T-helper 9 cell (primary cell): ENCODE data around the gene MTMR2.
A peak's percentile ranks its signal among the peaks of the same experiment; 100 is the strongest.

Source experiments
- DNase-seq: peaks from one replicate; pipeline ENCODE4 v3.0.0-alpha.2; 2020
- total RNA-seq, 2 donors: gene quantifications; one replicate each; lab custom pipeline; 2026; lab: John Stamatoyannopoulos, UW

The MTMR2 gene
- total RNA-seq = 13.0 to 22.2 reads per million in 2 donors

DNA sequence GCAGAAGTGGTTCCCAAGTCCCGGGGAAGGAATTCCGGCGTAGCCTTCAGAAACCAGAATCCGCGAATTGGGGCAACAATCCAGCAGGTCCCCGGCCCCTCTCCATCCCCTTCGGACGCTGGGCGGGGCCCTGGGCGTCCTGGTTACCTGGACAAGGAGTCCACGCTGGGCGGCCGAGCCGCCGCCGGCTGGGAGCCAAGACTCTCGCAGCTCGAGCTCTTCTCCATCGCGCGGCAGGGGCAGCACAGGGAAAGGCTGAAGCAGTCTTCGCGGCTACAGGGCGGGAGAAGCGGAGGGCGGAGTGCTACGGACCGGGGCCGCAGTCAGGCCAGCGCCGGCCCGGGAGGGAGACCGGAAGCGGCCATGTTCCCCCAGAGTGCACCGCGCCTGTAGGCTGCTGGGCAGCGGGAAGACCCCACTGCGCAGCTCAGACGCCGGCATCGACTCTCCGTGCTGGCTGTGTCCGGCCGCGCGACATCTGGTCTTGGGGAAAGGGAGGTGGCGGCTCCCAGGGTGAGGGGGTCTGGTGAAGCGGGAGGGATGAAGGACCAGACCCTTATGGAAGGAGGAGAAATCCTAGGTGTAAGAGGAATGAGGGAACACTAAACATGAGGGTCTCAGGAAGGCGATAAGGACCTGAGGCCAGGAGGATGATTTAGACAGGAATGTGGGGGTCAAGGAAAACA is at the start of gene MTMR2:
Gene MTMR2, minus strand, starts transcription at position 380 of the 686 bp plus-strand sequence. Its CDS starts 153 bp downstream, at position 227.
- peak; percentile 16 for DNase-seq

DNA sequence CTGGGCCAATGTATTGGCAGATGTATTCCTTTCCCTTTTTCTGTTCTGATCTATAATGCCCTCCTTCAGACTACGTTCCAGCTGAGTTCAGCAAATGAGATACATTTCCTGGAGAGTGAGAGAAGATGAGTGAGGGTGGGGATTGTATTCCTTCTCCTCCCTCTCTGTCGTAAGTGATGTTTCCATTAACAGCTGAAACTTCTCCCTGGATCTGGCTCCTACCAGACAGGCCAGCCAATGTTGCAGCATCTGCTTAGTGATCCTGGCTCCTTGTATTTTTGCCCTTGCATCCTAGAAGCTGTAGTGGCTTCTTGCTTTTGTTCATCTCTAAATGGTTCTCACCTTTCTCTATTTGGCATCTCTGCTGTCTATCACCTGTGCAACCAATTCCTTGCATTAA is 48.2 kb upstream of the MTMR2 start:
- DNase-seq = no peak

DNA sequence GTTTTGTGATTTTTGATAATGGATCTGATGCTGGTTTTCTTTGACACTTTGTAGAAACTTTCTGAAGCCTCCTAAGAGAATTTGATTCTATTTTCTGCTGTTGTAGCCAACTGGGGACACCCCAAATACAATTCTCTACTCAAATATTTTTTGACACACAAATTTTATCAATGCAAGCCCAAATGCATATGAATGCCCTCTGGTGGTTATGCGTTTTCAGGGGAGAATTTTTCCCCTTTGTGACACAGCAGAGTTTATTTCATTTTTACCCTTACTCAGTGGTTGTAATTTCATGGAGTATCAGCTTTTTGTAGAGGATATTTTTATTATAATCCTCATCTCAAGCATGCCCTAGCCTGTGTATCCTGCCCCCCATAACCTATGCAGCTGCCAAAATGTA is 44.7 kb upstream of the MTMR2 start:
- no peak for DNase-seq

DNA sequence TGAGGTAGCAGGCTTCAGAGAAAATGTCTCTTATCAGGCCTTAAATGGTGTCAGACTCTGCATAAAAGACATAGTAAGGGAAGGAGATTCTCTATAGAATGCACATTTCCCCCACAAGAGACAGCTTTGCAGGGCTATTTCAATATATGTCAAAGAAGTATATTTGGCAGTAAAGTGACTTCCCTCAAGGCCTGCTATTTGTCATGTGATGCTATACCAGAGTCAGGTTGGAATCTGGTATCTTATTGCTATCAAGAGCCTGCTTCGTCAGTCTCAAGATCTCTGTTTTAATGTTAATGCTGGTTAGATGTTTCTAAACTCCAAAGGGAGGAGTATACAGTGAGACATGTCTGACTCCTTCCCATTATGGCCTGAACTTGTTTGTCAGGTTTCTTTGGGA is 40.4 kb upstream of the MTMR2 start:
- DNase-seq = no peak

DNA sequence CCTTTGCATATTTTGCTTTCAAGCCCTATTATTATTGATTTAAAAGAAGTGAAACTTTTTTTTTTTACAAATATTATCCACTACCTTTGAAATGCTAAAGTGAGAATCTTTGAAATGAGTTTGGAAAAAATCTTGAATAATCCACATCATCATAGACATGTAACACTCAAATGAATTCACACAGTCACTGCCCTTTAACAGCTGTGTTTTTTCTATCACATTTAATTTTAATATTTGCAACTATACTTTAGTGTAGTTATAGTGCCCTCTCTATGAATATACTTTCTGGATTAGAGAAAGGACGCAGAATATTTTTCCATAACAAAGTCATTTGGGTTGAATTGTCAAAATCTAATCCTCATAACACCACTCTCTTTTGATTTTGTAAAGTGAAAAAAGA is 37.9 kb upstream of the MTMR2 start:
- DNase-seq = no peak

DNA sequence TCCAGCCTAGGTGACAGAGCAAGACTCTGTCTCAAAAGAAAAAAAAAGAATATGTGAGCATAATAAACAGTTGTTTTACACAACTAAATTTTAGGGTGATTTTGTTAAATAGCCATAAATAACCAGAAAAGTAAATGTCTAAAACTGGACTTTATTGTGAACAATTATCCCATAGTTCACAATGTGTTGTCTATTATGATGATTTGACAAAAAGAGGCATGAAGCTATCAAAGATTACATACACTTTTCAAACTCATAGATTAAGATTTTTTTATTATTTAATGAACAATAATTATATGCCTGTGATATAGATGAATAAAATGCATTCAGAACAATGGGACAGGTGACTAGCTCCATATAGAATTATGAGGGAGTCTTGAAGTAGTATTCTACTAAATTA is 27.0 kb upstream of the MTMR2 start:
- no peak for DNase-seq

DNA sequence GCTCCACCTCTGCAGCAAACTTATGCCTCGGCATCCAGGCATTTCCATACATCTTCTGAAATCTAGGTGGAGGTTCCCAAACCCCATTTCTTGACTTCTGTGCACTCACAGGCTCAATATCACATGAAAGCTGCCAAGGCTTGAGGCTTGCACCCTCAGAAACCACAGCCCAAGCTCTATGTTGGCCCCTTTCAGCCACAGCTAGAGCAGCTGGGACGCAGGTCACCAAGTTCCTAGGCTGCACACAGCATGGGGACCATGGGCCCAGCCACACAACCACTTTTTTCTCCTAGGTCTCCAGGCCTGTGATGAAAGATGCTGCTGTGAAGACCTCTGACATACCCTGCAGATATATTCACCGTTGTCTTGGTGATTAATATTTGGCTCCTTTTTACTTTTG is 24.7 kb upstream of the MTMR2 start:
- DNase-seq = no peak

DNA sequence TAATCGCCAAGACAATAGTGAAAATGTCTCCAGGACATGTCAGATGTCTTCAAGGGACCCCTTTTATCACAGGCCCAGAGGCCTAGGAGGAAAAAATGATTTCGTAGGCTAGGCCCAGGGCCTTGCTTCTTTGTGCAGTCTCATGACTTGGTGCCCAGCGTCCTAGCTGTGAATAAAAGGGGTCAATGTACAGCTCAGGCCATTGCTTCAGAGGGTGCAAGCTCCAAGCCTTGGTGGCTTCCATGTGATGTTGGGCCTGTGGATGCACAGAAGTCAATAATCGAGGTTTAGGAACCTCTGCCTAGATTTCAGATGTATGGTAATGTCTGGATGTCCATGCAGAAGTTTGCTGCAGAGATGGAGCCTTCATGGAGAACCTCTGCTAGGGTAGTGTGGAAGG is 20.7 kb upstream of the MTMR2 start:
- DNase-seq = no peak

DNA sequence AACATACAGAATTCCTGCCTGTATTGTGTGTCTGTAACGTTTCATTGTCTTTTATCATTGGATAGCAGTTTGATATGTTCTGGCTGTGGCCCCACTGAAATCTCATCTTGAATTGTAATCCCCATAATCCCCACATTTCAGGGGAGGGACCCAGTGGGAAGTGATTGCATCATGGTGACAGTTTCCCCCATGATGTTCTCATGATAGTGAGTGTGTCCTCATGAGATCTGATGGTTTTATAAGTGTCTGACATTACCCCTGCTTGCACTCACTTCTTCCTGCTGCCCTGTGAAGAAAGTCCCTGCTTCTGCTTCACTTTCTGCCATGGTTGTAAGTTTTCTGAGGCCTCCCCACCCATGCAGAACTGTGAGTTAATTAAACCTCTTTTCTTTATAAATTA is 19.6 kb upstream of the MTMR2 start:
- DNase-seq = no peak

DNA sequence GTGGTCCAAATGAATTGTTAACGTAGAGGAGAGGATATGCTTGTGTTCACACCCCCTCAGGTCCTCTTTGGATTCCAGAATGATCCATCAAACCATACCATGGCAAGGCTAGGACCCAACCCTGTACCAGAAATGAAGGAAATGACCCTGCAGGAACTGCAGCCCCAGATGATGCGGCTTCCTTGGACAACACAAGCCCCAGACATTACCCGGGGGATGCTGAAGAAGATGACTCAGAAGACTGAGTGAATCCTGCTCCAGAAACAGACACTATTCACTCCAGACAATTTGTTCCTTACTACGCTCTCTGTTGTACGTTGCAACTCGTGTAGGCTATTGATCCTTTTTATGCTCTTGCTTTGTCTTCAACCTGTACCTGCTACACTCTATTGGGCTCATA is 15.2 kb upstream of the MTMR2 start:
- DNase-seq = no peak

DNA sequence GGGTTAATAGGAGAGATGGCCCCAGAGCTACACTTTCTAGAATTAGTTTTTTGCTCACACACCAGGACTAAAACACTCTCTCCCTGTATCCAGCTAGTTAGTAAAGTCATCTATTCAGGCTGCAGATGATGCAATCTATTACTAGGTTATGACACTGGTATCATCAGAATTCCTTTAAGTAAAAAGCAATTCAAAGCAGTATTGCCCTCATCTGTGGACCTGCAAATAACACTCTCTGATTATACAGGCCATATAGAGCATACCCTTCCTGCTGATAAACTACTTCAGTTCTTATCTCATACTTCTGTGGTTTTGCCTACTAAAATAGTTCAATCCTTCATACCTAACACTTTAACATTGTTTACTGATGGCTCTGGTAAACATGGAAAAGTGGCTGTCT is 13.5 kb upstream of the MTMR2 start:
- DNase-seq = no peak

DNA sequence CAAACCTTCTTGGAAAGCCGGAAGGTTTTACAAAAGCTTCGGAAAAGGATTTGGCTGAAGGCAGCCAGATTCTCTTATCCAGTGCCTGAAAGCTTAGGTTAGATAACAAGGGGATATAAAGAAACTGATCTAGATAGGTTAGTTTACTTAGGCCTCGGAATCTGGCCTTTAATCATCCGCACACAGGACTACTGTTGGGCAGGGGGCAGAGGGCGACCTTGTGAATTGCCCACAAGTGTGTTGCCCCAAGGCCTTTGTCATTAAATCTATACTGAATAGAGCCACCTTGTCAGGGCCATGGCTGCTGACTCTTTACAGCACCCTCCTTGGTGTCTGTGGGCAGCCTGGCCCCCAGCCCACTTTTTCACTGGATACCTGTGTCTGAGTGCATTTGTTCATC is 9.7 kb upstream of the MTMR2 start:
- no peak for DNase-seq

DNA sequence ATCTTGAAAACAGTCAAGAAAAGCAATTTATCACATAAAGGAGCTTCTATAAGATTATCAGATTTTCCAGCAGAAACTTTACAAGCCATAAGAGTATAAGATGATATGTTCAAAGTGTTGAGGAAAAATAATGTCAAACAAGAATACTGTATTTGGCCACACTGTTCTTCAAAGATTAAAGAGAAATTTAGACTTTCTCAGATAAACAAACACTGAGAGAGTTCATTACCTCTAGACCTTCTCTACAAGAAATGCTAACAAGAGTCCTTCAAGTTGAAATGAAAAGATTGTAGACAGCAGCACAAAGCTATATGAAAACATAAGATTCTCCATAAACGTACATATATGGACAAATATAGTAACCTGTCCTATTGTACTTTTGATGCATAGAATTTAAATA is 8.0 kb upstream of the MTMR2 start:
- DNase-seq = no peak

DNA sequence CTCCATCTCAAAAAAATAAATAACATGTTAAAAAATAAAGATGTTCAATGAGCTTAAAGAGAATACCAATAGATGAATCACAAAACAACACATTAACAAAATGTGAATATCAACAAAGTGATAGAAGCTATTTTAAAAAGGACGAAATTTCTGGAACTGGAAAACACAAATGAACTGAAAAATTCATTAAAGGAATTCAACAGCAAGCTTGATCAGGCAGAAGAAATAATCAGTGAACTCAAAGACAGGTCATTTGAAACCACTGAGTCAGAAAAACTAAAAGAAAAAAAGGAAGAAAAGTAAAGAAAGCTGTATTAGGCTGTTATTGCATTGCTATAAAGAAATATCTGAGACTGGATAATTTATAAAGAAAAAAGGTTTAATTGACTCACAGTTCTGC is 7.0 kb upstream of the MTMR2 start:
- DNase-seq = no peak

DNA sequence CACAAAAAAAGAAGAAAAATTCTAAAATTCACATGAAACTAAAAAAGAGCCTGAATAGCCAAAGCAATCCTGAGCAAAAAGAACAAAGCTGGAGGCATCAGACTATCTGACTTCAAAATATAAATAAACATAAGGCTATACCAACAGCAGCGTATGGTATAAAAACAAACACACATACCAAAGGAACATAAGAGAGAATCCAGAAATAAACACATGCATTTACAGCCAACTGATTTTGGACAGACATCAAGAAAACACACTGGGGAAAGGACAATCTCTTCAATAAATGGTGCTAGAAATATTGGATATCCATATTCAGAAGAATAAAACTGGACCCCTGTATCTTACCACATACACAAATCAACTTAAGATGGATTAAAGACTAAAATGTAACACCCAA is 2.8 kb upstream of the MTMR2 start:
- no peak for DNase-seq

DNA sequence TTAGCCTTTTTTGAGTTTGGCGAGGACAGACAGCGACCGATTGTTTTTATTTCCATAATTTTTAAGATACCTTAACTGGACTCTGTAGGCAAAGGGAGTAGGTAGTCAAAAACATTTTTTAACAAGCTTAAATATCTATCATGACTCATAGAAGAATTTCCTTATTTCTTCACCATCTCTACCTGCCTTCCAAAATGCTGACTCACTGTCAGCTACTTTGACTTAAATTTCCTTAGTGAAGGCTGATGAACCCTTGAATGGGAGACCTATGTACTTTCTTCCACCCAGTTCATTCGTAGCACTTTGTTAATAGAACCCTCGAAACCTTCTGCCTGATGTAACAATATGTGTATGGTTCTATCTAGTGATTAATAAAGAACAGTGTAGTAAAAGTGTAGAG is 1.1 kb upstream of the MTMR2 start:
- no peak for DNase-seq

DNA sequence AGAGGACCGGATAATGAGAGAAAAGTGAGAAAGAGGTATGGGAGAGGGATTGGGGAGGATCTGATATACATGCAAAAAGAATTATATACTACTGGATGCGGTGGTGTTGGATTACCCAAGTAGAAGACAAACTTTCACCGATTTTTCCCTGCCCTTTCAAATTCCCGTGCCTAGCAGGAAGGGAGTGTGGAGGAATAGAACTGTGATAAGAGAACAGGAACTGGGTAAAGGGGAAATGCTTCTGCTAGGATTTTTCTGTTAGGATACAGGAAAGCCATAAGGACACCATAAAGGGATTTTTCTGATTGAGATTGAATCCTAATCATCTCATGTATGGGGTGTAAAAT is 480 bp upstream of the MTMR2 start:
- DNase-seq = no peak

DNA sequence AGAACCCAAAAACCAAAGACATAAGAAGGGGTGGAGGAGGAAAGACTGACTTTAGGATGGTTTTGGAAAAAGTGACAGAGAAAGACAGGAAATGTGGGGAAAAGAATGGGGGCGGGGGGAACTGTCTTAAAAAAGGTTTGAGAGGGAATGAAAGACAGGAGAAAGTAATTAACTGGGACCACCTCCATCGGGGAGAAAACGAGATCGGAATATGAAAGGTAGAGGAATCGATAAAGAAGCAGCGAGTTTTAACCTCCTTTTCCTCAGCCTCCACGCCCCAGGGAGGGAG is 524 bp downstream of the MTMR2 start:
- no peak for DNase-seq

DNA sequence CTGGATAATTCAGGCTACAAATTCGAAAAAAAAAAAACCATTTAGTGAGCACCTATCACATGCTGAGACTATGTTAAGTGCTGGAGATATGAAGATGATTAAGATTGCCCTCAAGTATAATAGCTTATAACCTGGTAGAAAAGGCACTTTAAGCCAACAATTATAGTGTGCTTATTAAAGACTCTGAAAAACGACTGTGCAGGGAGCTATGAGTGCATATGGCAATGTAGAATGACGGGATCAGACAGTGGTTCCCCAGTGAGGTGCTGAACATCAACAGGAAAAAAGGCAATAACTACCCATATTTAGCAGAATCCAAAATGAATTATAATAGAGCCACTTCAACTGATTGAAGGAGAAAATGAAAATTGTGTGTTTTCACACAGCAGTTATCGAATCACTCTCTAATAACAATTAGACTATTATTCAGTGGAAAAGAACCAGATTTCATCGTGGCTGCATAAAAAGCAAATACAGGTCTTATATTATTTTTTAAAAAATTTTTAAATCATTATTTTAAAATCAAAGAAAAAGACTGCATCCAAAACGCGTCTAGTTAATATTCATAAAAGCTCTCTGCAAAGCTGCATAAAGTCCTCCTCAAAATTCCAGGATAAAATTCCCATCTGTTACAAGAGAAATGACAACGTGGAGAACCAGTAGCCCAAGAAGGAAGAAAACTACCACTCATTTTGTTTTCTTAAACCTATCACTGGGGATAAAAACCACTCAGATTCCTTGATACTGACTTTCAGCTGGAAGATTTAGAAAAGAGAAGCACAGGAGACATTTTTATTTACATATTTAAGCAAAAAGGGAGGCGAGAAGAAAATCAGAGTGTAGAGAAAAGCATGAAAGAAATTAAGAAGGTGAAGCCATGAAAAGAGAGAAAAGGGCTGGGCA is 1.1 kb downstream of the MTMR2 start:
- no peak for DNase-seq

DNA sequence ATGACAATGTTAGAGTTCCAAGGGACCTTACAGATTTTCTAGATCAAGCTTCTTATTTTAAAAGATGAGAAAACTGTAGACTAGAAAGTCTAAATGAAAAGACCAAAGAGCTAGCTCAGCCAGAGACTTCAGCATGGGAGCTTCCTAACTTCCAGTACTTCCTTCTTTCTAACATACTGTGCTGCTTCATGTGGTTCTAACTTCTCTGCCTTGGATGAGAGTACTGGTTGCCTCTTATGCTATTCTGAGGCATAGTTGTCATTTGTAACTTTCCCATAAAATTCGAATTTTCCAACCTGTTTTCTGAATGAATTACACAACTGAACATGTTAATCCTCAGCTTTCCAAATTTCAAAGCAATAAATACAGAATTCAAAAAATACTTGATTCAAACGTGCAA is 1.8 kb downstream of the MTMR2 start:
- DNase-seq = no peak

DNA sequence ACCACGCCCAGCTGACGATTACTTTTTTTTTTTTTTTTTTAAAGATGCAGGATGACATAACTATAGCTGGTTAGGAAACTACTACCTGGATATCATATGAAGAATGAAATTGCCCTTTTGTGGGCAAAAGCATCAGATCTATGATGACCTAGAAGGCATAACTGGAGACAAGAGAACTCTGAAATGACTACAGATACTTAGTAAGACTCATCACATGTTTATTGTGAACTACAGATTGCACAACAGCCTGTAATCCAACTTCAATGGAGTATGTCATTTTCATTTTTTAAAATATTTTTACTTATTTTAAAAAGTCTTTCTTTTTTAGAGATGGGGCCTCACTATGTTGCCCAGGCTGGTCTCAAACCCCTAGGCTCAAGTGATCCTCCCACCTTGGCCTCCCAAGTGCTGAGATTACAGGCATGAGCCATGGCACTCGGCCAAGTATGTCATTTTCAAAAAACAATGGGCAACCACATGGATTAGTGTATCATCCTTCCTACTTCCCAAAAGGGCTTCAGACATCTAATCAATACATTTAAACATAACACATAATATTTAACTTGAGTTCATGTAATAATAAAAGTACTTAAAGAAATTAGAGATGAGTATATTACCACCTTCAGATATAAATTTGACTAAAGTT is 3.3 kb downstream of the MTMR2 start:
- no peak for DNase-seq

DNA sequence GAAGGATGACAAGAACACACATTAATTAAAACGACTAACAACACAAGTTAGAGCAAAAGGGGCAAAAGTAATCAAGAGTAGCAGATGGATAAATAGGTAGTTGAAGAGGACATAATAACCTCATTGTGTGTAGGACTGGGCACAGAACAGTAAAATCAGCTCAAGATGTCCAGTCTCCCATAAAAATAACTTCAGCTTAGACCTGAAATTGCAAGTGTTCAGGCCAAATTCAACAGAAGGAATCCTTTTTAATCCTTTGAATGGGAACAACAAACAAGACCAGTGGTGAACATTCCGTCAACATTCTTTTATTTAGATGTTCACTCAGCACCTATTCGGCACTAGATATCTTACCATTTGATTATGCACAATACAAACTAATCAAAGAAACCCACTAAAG is 4.4 kb downstream of the MTMR2 start:
- DNase-seq = no peak

DNA sequence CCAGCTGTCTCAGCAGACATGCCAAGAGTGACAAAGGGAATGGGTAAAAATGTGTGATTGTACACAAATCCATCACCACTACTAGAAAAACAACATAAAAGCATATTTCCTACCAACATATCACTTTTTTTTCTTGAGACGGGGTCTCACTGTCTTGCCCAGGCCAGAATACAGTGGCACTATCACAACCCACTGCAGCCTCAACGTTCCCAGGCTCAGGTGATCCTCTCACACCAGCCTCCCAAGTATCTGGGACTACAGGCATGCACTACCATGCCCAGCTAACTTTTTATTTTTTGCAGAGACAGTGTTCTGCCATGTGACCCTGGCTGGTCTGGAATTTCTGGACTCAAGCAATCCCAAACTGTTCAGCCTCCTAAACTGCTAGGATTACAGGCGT is 5.2 kb downstream of the MTMR2 start:
- DNase-seq = no peak

DNA sequence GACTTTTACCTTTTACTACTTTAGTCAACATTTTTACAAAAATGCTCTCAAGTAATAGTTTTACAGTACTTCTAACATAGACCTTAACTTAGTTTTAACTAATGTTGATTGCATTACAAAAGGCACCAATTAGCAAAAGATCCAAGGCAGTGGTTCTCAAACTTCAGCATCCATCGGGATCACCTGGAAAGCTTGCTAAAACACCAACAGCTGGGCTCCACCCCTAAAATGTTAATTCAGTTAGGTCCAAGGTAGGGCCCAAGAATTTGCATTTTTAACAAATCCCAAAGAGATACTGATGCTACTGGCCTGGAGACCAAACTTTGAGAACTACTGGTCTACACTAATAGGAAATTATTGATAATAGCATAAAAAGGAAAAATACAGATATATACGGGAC is 5.9 kb downstream of the MTMR2 start:
- DNase-seq = no peak
